CD4-positive, alpha-beta T cell treated with Interleukin-6 for 4 hours (primary cell): Measurements from ENCODE around the gene SLC2A6.
"Not testable (repeated sequence)": the region's sequence is repeated elsewhere in the genome, so short reads cannot be mapped to it uniquely, and the experiment has no call there.

Experiments used
- DNase-seq: peaks from one replicate; pipeline ENCODE4 v3.0.0-alpha.2; 2020; ENCODE audit warnings: mixed read lengths

Gene SLC2A6

GRCh38 chr9:133459476-133460404 is 19.2 kb downstream of the SLC2A6 start, which contains the start of gene CACFD1:
TSS of gene CACFD1 (plus strand) at chr9:133459978. CDS start at chr9:133460067, 89 bp downstream.
- DNase-seq = peak; percentile 97

GRCh38 chr9:133458643-133459312 is 20.1 kb downstream of the SLC2A6 start:
- DNase-seq = no peak

- no peak for DNase-seq
Observed at GRCh38 chr9:133457748-133458147, 21.2 kb downstream of the SLC2A6 start.

- DNase-seq = no peak
Observed at GRCh38 chr9:133457233-133457632, 21.7 kb downstream of the SLC2A6 start.

- no peak for DNase-seq
Observed at GRCh38 chr9:133456409-133456808, 22.5 kb downstream of the SLC2A6 start.

- no peak for DNase-seq
Observed at GRCh38 chr9:133455936-133456335, 23.0 kb downstream of the SLC2A6 start.

- DNase-seq = no peak
Observed at GRCh38 chr9:133454943-133455673, 23.8 kb downstream of the SLC2A6 start.

- DNase-seq = no peak
Observed at GRCh38 chr9:133454325-133454724, 24.6 kb downstream of the SLC2A6 start.

GRCh38 chr9:133453651-133454050 is 25.2 kb downstream of the SLC2A6 start:
- no peak for DNase-seq

GRCh38 chr9:133452562-133452961 is 26.3 kb downstream of the SLC2A6 start:
- DNase-seq = no peak

- not testable (repeated sequence) for DNase-seq
Observed at GRCh38 chr9:133451865-133452264, 27.0 kb downstream of the SLC2A6 start.

GRCh38 chr9:133449760-133450159 is 29.1 kb downstream of the SLC2A6 start:
- DNase-seq = no peak

GRCh38 chr9:133448487-133448972 is 30.4 kb downstream of the SLC2A6 start:
- DNase-seq = no peak

- no peak for DNase-seq
Observed at GRCh38 chr9:133445293-133445969, 33.5 kb downstream of the SLC2A6 start.

GRCh38 chr9:133443982-133444381 is 34.9 kb downstream of the SLC2A6 start:
- DNase-seq = no peak

GRCh38 chr9:133443248-133443647 is 35.7 kb downstream of the SLC2A6 start:
- DNase-seq = no peak

- no peak for DNase-seq
Observed at GRCh38 chr9:133441571-133441970, 37.3 kb downstream of the SLC2A6 start.

GRCh38 chr9:133440874-133441273 is 38.0 kb downstream of the SLC2A6 start:
- DNase-seq = no peak

GRCh38 chr9:133439337-133439736 is 39.6 kb downstream of the SLC2A6 start:
- DNase-seq = no peak

GRCh38 chr9:133437753-133438531 is 41.0 kb downstream of the SLC2A6 start:
- DNase-seq = no peak

GRCh38 chr9:133436681-133437080 is 42.2 kb downstream of the SLC2A6 start:
- no peak for DNase-seq
